Measurements from ENCODE around the gene FAM25G.

FAM25G gene

DNA sequence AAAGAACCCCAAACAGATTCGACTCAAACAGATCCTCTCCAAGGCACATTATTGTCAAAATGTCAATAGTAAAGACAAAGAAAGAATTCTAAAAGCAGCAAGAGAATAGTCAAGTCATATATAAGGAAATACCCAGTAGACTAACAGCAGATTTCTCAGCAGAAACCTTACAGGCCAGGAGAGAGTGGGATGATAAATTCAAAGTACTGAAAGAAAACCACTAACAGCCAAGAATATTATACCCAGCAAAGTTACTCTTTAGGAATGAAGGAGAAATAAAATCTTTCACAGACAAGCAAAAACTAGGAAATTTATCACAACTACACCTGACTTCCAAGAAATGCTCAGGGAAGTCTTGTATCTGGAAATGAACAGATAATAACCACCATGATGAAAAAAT lies 45.8 kb downstream of the FAM25G start:
- no peak for DNase-seq

GRCh38 chr10:47444047-47444446 lies 47.5 kb downstream of the FAM25G start:
- no peak for DNase-seq

- no peak for DNase-seq
Measured at GRCh38 chr10:47443145-47443544, 48.4 kb downstream of the FAM25G start.

- no peak for DNase-seq
Measured at GRCh38 chr10:47442351-47442750, 49.1 kb downstream of the FAM25G start.

GRCh38 chr10:47441938-47442337 lies 49.6 kb downstream of the FAM25G start:
- DNase-seq: no peak

DNA sequence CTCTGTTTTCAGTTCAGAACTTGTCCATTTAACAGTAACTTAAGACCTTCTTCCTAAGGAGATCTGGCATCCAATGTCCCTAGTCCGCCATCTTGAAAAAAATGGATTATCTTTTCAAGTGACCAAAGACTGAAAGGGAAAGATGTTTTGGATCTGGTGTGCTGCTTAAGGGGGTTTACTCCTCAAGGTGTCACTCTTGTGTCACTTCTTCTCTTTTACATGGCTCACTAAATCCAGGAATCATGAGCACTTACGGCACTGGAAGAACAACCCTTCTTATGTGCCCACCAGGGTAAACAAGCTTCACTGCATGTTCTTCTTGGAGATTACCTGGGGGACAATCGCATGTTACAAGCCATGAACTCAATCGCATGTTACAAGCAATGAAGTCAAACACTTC lies 51.3 kb downstream of the FAM25G start:
- no peak for DNase-seq

- no peak for DNase-seq
Measured at GRCh38 chr10:47438857-47439474, 52.5 kb downstream of the FAM25G start.
